HG03060 (cell line): ENCODE results near the gene SYNE3.
"Not testable (repeated sequence)": the region's sequence is repeated elsewhere in the genome, so short reads cannot be mapped to it uniquely, and the experiment has no call there.

Experiments
- ATAC-seq: cut with Tn5 transposase; IDR thresholded peaks from one replicate; pipeline ENCODE4 v1.9.1; 2021; ENCODE audit warnings: low read depth, moderate number of reproducible peaks; ENCODE audit not compliant: unreplicated experiment

The SYNE3 gene

DNA sequence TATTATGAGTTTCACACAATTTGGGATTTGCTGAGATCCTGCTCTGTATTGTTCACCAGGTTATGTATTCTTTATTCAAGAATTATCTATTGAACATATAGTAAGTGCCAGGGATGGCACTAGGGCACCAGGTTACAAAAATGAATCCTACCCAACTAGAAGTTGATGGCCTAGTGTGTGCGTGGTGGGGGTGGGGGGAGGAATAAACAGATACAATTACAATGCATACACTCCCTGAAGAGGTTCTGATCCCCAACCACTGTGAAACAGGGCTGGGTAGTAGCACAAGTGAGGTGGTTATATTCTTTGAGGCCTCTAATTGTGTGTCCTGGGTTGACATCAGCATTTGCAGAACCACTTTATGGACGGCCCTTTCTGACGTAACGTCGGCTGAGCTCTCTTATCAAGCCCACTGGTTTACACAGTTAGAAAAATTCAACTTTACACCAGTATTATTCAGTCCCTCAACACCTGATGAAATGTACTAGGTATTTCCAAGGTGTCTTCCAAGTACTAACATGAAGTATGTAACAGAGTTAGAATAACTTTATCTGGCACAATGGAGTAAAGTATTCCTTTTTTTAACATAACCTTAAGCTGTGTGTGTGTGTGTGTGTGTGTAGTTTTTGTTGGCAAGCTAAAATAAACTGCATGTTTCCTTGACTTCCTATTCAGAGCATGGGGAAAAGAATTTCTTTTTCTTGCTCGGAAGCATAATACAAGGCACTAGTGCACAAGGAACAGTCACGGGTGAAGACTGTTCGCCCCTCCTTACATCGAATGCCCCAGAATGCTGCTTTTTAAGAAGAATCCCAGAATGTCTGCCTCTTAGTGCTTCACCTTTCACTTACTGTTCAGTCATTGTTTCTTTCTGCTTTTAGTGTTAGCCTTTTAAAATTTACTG lies 10.3 kb upstream of the SYNE3 start:
- no peak for ATAC-seq

- ATAC-seq: no peak
These were observed 9.5 kb upstream of the SYNE3 start for GRCh38 chr14:95525999-95526398.

DNA sequence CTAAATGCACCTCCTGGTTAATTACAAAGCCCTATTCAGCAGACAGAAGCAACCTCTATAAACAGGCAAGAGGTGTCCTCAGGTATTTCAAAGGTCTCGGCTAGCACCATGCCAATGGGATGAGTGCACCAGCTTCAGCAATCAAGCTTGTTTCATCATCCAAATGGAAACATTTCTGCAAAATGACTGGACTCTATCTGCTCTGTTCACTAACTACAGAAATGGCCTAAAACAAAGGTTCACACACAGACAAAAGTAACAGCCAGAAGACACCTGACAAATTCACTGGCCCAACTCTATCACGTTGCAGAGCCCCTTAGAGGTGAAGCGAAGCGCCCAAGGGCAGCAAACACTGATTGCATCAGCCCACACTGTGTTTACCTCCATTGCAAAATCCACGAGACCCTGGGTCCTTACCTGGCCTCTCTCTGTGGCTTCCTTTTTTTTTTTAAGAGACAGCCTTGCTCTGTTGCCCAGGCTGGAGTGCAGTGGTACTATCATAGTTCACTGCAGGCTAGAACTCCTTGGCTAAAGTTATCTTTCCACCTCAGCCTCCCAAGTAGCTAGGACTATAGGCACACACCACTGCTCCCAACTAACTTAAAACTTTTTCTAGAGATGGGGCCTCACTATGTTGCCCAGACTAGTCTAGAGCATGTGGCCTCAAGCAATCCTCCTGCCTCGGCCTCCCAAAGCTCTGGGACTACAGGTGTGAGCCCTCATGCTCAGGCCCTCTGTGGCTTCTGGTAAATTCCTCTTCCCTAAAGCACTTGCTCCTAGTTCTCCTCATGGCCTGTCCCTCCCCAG lies 8.5 kb upstream of the SYNE3 start:
- no peak for ATAC-seq

DNA sequence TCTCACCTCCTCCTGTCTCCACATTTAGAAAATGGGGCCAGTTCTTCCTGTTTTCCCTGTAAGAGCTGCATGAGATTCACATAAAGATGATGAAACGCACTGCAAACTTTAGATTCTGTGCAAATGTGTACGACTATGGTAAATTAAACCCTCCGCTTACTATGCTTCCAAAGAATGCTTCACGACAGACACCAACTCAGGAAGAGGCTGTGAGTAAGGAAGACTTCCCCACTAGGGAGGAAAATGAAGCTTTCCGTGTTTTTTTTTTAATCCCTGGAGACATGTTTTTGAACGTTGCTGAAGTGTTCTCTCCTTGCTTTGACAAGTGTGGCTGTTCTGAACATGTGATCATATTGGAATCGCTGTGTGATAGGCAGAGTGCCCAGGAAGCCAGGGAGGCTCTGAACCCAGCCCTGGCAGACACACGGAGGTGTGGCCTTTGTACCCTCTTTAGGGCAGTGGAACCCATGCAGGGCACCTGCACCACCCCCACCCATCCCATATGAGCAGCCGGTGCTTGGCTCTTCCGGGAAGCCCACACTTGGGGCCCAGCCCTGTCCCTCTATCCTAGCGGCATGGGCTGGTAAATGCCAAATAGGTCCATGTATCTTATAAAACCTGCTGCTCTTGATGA lies 7.5 kb upstream of the SYNE3 start:
- ATAC-seq: no peak

- ATAC-seq: no peak
These were observed 6.8 kb upstream of the SYNE3 start for GRCh38 chr14:95523051-95523814.

DNA sequence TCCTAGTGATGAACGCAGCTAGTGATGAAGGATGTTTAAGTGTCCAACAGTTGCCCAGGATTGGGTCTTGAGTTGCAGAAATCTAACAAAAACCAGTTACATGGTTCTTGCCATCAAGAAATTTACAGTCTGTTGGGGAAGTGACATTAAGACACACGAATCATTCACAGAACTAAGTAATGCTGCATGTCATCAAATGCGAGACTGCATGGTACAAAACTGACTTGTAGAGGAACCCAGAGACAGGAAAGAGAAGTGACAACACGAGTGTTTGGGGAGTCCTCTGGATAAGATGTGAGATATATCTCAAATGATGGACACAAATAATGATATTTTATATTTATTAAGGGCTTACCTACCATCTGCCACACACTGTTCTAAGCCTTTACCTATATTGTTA lies 6.1 kb upstream of the SYNE3 start:
- no peak for ATAC-seq

- ATAC-seq: no peak
These were observed 5.7 kb upstream of the SYNE3 start for GRCh38 chr14:95522116-95522515.

DNA sequence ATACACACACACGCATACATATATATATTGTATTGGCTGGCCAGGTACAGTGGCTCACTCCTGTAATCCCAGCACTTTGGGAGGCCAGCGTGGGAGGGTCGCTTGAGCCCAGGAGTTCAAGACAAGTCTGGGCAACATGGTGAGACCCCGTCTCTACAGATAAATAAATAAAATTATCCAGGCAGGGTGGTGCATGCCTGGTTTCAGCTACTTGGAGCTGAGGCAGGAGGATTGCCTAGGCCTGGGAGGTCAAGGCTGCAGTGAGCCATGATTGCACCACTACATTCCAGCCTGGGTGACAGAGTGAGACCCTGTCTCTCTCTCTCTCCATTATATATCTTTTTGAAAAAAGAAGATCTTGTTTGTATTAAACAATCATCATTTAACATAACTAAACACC lies 4.6 kb upstream of the SYNE3 start:
- no peak for ATAC-seq

DNA sequence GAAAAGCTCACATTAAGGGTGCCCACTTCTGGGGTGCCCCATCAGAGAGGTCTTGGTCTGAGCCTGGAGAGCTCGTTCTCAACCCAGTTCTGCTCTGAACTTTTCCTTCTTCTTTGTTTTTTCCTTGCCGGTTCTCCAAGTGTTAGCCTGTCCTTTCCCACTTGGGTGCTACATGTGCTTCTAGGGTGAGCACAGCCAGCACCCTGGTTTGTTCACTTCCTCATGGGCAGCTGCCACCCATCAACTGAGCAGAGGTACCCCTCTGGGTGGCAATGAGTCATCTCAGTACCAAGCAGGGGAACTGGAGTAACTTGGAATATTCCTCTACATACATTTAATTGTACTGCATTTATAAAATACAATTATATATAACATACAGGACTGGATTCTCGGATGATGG lies 3.9 kb upstream of the SYNE3 start:
- no peak for ATAC-seq

DNA sequence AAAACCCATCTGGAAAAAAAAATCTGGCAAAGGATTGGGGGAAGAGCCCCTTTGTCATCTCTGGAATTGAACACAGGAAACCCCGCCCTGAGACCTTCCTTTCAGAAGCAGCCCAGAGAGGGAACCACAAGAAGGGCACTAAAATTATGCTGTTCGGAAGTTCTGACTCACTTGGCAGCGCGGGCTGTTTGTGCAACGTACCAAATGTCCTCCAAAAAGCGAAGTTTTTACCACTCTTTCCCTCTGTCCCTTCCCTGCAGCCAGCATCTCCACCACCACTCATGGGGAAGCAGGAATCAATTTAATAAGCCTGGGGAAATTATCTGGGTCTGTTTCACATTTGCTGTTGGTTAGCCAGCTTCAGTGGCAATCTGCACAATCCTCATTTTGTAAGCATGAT lies 3.2 kb upstream of the SYNE3 start:
- ATAC-seq: no peak

DNA sequence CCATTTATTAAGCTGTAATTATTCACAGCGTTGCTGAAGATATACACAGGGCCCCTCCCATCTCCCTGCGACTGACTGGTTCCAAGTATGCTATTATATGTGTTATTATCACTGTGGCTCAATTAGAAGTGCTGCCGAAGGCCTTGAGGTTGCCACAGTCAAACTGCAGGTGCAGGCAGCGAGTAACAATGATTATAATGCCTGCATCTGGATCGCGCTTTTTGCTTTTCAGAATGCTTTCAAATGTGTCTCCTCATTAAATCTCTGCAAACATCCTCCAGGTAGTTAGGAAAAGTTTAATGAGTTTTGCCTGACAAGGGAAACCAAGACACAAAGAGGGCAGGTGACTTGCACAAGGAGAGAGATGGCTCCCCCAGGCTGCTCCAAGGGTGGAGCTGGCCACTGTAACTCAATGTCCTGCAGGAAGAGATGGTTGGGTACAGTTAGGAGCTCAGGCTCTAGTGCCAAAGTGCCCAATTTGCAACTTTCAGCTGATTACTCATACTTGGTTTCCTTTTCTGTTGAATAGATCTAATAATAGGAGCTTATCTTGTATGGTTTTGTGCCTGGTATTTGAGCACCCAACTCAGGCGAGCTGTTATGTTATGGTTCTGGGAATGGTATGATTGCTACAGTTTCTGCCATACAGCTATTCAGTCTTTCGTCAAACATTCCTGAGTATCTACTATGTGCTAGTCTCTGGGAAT lies 1.7 kb upstream of the SYNE3 start:
- peak; percentile 28 for ATAC-seq

DNA sequence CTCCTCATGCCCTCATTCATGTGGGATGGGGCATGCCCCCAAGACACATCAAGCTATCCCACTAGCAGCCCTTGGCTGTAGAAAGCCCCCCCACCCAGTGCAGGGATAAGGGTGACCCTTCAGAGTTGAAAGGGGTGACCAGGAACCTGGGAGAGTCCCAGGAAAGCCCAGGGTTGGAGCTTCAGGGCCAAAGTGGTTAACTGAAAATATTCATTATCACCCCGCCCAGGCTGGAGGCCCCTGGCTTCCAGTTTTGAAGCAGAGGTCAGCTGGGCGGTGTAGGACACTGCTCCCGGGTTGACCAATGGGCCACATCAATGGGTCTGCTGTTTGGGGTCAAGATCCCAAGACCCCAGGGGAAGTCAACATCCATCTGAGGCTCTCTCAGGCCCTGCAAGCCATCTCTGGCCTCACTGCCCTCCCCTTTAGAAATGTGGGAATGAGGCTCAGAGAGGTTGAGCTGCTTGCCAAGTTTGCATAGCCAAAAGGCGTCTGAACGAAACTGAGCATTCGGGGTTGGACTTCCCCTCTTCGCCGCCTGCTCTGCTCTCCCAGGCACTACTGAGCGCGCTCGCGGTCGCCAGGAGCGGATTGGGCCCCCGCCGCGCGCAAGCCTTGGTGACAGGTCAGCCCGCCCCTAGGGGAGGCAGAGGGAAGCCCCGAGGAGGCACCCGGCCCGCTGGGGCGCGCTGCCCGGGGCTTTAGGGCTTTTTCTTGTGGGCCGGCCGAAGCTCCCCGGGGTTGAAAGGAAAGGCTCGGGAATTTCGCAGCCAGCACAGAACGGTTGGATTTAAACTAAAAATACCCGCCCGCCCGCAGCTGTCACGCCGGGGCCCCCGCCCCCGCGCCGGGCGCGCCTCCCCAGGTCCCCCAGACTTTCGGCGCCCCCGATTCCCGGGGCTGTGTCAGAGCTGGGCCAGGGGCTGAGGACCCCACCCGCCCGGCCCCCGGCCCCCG lies 576 bp downstream of the SYNE3 start:
- ATAC-seq: peak; percentile 43

DNA sequence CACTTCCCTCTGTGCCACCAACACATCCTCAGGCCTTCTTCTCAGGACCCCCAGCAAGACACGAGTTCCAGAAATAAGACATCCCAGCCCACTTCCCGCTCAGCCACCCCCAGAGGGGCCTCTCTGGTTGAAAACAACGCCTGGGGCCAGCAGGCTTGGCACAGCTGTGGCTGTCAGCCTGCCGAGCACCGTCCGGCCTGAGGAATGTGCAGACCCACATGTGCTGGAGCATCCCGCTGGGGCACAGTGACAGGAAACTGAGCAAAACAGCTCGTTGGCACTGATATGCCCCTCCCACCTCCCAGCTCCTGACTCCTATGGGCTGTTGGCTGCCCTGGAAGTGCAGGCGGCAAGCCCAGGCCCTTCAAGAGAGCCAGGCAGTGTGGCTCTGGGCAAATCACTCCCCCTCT lies 1.4 kb downstream of the SYNE3 start:
- no peak for ATAC-seq

GRCh38 chr14:95514131-95515079 lies 2.0 kb downstream of the SYNE3 start:
- ATAC-seq: no peak

DNA sequence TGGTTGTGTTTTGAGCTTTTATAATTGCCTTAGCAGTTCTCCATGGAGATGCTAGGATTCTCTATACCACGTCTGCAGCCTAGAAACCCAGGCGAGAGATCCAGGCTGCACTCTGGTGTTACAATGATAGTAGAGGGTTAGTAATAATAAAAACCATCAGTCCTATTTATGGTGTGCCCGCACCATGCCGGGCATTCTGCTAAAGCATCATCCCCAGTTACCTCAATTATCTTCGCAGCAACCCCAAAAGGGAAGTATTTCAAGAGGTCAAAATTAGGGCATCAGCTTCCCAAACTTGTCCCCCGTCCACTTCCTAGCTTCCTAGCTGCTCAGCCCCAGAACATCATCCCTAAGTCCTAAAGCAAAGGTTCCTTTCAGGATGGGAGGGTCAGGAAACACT lies 3.2 kb downstream of the SYNE3 start:
- no peak for ATAC-seq

DNA sequence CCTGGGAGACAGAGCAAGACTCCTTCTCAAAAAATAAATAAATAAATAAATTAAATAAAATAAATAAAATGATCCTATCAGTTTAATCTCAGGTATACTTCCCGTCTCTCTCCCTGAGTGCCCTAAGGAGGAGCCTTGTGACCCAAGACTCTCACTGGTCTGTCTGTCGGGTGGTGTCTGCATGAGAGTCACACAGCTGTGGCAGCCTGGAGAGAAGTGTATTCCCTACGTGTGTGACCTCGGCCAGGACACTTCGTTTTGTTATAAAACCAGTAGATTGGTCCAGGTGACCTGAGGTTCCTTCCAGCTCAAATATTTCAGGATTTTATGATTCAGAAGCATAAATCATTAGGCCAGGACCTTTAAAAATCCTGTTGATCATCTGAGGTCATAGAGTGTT lies 4.8 kb downstream of the SYNE3 start:
- no peak for ATAC-seq

DNA sequence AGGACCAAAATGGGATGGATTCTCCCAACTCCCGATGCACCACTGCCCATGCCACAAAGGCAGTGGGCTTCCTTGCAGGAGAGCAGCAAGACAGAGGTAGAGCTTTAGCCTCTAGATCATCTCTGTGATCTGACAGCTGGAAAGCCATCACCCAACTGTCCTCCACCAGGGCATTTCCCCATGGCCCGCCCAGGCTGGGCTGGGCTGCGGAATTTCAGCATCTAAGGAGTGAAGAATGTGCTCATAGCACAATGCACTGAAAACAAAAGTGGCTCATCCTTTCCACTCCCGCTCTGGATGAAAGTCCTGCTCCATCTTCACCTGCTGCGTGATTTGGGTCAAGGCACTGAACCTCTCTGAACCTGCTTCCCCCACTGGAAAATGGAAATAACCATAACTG lies 5.6 kb downstream of the SYNE3 start:
- no peak for ATAC-seq

DNA sequence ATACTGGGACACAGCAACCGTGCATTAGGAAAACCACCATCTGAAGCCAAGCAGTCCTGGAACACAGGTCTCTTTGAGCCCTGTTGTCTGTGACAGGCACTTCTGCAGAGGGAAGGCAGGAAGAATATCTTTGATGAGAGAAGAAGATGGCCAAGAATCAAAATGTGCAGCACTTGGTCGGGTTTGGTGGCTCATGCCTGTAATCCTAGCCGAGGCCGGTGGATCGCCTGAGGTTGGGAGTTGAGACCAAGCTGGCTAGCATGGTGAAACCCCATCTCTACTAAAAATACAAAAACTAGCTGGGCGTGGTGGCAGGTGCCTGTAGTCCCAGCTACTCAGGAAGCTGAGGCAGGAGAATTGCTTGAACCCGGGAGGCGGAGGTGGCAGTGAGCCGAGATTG lies 6.1 kb downstream of the SYNE3 start:
- not testable (repeated sequence) for ATAC-seq
